HG03354 (cell line): Measurements from ENCODE around the gene SOX5.

ENCODE experiments used
- ATAC-seq: cut with Tn5 transposase; IDR thresholded peaks from one replicate; pipeline ENCODE4 v1.9.1; 2021; ENCODE audit warnings: mild to moderate bottlenecking; ENCODE audit not compliant: unreplicated experiment, poor library complexity, severe bottlenecking

The SOX5 gene

GRCh38 chr12:23648546-23648945 lies 300.9 kb downstream of the SOX5 start:
- no peak for ATAC-seq

DNA sequence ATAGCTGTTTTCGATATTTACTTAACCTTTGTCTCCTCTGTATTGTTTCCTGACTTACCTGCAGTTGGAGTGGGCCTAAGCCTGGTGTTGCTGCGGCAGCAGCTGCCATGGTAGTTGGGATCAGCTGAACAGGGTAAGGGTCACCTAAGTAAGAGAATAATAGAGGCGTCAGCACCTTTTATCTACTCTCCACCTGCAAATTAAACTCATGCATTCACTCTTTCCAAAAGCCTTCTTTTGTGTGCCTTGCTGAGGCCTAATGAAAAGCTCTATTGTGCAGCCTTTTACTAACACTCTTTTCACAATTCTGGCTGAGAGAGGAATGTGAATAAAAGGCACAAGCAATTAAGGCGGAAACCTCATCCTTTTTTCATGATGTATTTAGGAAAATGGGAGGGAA lies 308.7 kb downstream of the SOX5 start:
- ATAC-seq: no peak

GRCh38 chr12:23634344-23634743 lies 315.1 kb downstream of the SOX5 start:
- no peak for ATAC-seq

- ATAC-seq: no peak
Measured at GRCh38 chr12:23631786-23632377, 317.6 kb downstream of the SOX5 start.

- ATAC-seq: no peak
Measured at GRCh38 chr12:23630524-23630923, 318.9 kb downstream of the SOX5 start.

GRCh38 chr12:23628806-23629205 lies 320.7 kb downstream of the SOX5 start:
- ATAC-seq: no peak

- no peak for ATAC-seq
Measured at GRCh38 chr12:23626791-23627190, 322.7 kb downstream of the SOX5 start.

GRCh38 chr12:23621900-23622299 lies 327.6 kb downstream of the SOX5 start:
- ATAC-seq: no peak

DNA sequence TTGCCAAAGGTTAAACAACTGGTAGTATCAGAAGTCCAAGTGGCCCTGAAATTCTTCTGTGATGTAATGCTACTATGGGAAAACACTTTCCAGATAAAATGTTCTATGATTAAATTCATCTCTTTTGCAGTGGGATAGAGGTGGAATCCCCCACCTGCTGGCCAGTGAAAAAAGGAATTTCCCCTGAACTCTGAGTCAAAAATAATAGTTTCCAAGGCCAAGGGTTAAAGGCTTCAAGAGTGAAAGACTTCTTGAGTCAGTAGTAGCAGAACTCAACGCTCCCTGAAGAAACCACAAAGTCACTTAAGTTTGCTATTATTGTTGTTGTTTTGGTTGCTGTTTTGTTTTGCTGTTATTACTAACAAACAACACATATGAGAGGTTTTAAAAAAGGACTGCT lies 330.8 kb downstream of the SOX5 start:
- peak; percentile 69 for ATAC-seq

- no peak for ATAC-seq
Measured at GRCh38 chr12:23617749-23618148, 331.7 kb downstream of the SOX5 start.

GRCh38 chr12:23614280-23614679 lies 335.2 kb downstream of the SOX5 start:
- ATAC-seq: no peak

DNA sequence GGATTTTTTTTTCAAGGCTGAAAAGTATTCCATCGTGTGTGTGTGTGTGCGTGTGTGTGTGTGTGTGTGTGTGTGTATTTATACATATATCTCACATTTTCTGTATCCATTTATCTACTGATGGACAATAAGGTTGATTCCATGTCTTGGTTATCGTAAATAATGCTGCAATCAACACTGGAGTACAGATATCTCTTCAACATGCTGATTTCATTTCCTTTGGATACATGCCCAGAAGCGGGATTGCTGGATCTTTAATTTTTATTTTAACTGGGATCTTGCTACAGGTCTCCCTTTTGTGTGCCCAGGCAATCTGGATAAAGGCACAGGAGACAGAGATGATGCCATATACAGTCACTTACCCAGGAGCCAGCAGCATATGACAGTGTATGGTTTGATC lies 338.1 kb downstream of the SOX5 start:
- no peak for ATAC-seq

GRCh38 chr12:23600919-23601318 lies 348.6 kb downstream of the SOX5 start:
- no peak for ATAC-seq

DNA sequence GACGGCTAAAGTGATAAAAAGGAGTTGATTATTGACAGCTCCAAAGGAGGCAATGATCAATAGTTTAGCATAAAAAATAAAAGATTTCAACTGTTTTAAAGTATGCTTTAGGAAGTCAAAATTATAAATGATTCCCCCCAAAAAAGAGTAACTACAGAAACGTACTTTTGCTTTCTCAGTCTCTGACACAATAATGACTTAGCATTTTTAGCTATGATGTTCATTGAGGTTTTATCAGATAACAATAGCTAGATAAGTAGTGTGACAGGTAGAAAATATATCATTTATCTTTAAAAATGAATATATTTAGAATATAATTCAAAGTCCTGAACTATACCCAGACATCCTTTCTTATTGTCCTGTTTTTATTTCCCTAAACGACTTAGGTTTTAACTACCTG lies 352.9 kb downstream of the SOX5 start:
- ATAC-seq: no peak

- ATAC-seq: no peak
Measured at GRCh38 chr12:23587833-23588559, 361.5 kb downstream of the SOX5 start.

DNA sequence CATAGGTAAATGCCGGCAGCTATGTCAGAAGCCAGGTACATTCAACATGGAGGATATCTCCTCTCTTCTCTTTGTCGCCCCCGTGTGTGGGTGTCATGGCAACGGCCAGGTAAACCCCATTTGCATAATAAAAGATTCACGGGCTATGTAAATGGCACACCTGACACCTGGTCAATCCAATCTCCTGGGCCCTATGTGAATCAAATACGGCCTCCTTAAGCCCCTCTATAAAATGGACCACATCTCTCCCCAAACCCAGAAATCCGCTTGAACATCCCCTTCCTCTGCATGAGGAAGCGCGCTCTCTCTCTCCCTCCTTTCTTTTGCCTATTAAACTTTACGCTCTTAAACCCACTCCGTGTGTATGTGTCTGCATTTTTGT lies 363.7 kb downstream of the SOX5 start:
- ATAC-seq: no peak

GRCh38 chr12:23585156-23585781 lies 364.2 kb downstream of the SOX5 start:
- ATAC-seq: no peak

DNA sequence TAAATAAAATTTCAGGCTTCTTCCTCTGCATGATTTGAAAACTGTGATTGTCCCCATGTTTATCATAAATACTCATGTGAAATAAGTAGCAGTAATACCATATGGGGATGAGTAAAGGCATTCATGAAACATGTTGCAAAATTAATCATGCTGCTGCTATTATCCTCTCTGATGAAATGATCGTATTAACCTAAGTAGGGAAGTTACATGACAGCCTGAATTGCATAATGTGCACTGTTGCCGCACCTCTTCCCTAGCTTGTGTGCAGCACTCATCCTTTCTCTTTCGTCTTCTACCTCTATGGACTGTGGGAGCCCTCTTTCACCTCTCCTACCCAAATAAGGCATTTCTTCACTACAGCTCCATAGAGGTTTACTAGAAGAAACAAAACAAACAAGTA lies 367.6 kb downstream of the SOX5 start:
- ATAC-seq: no peak

- no peak for ATAC-seq
Measured at GRCh38 chr12:23579257-23579656, 370.2 kb downstream of the SOX5 start.

GRCh38 chr12:23576372-23576771 lies 373.1 kb downstream of the SOX5 start:
- ATAC-seq: peak; percentile 97

- no peak for ATAC-seq
Measured at GRCh38 chr12:23569356-23569755, 380.1 kb downstream of the SOX5 start.
